ENCODE results near the gene EID2B.

- TF ChIP-seq CTCF (IDR thresholded peaks at IDR 0.05) (no peak), ZFX (IDR thresholded peaks at IDR 0.05; ENCODE audit: borderline replicate concordance) (no peak)
Measured at GRCh38 chr19:39542206-39542605, 9.6 kb upstream of the EID2B start.
